Fibroblast of lung (primary cell): Measurements from ENCODE around the gene ZNF407. TPM values are rescaled to one million over a fixed set of nuclear protein-coding genes. Genes with fewer than 3 reads are reported as not detected.

Experiments used
- DNase-seq, 2 donors: peaks; one replicate each; pipeline versions ENCODE4 v3.0.0 to v3.0.0-alpha.2; 2010; ENCODE audit warnings: low read depth in 2 of 2
- H2AFZ ChIP-seq: 2 replicates; pipeline ENCODE4 v1.5.1; 2012; ENCODE audit warnings: low read length, control low read depth, inconsistent platforms
- H3K27ac ChIP-seq: 2 replicates; pipeline ENCODE4 v1.5.1; 2011; ENCODE audit warnings: low read length, control low read depth; ENCODE audit not compliant: insufficient read depth
- H3K27me3 ChIP-seq: 2 replicates; pipeline ENCODE4 v1.5.1; 2011; ENCODE audit warnings: mild to moderate bottlenecking, low read length; ENCODE audit not compliant: control insufficient read depth, insufficient read depth
- H3K36me3 ChIP-seq: 2 replicates; pipeline ENCODE4 v1.5.1; 2011; ENCODE audit warnings: low read length; ENCODE audit not compliant: control insufficient read depth, insufficient read depth
- H3K4me1 ChIP-seq: 2 replicates; pipeline ENCODE4 v1.5.1; 2011; ENCODE audit warnings: low read length; ENCODE audit not compliant: control insufficient read depth, insufficient read depth; ENCODE audit errors: extremely low read depth
- H3K4me2 ChIP-seq: 2 replicates; pipeline ENCODE4 v1.5.1; 2011; ENCODE audit warnings: low read length, control low read depth; ENCODE audit not compliant: insufficient read depth; ENCODE audit errors: extremely low read depth
- H3K4me3 ChIP-seq, 4 experiments: fragments of 200-600 bp in 1 of 4; sonication (generic) in 1 of 4; replicated peaks in 1 of 4; 2 replicates each; pipeline ENCODE4 v1.5.1; 2011 to 2016; ENCODE audit warnings: low read length in 4 of 4, low read depth in 3 of 4, mild to moderate bottlenecking in 3 of 4, control low read depth in 2 of 4, inconsistent platforms in 1 of 4, mixed read lengths in 1 of 4; ENCODE audit not compliant: insufficient read depth in 1 of 4; ENCODE audit errors: control extremely low read depth in 1 of 4
- H3K79me2 ChIP-seq: 2 replicates; pipeline ENCODE4 v1.5.1; 2012; ENCODE audit warnings: mild to moderate bottlenecking, low read length, inconsistent platforms; ENCODE audit not compliant: control insufficient read depth, insufficient read depth
- H3K9ac ChIP-seq: 2 replicates; pipeline ENCODE4 v1.5.1; 2011; ENCODE audit warnings: mild to moderate bottlenecking, low read length, control low read depth; ENCODE audit not compliant: insufficient read depth
- H3K9me3 ChIP-seq: 2 replicates; pipeline ENCODE4 v1.5.1; 2012; ENCODE audit warnings: low read depth, low read length; ENCODE audit not compliant: control insufficient read depth, insufficient read depth
- H4K20me1 ChIP-seq: 2 replicates; pipeline ENCODE4 v1.5.1; 2011; ENCODE audit warnings: low read length; ENCODE audit not compliant: control insufficient read depth, insufficient read depth; ENCODE audit errors: extremely low read depth
- CTCF ChIP-seq, 2 donors: IDR thresholded peaks in 1 of 2; conservative IDR thresholded peaks in 1 of 2; 1 replicate in 1 of 2; 2 replicates in 1 of 2; pipeline ENCODE4 v1.5.1; 2011 to 2012; ENCODE audit warnings: low read length in 2 of 2, control low read depth in 1 of 2, inconsistent platforms in 1 of 2, low read depth in 1 of 2, mild to moderate bottlenecking in 1 of 2
- EZH2 ChIP-seq: IDR thresholded peaks from 2 replicates; pipeline ENCODE4 v1.5.1; 2012; ENCODE audit warnings: low read length, control low read depth, mild to moderate bottlenecking; ENCODE audit errors: missing control alignments
- polyA plus RNA-seq, 2 donors: library from polyadenylated mRNA; depleted of rRNA in 1 of 2; stranded (reverse) in 1 of 2; unstranded in 1 of 2; fragments of >200 nt; gene quantifications; 2 replicates each; pipeline ENCODE4 v1.2.1, GENCODE V29; 2011 to 2012; ENCODE audit warnings: missing spikeins in 1 of 2
- total RNA-seq: library from RNA; depleted of rRNA; stranded (reverse); fragments of >200 nt; gene quantifications from 2 replicates; pipeline ENCODE4 v1.2.1, GENCODE V29; 2014

The ZNF407 gene
- total and polyA plus RNA-seq, 2 donors (not counting 1 experiment from before 2014, with no cell fraction given) = 5.1 to 12.6 TPM

GRCh38 chr18:74817576-74817975, 219.9 kb downstream of the ZNF407 start:
- Histone ChIP-seq H2AFZ (no peak overlapping the region), H3K27ac (no peak overlapping the region), H4K20me1 (no peaks in the 10 kb centered on the region), H3K4me1 (no peaks in the 10 kb centered on the region), H3K9ac (no peak overlapping the region), H3K79me2 (no peaks in the 10 kb centered on the region), H3K27me3 (no peaks in the 10 kb centered on the region), H3K36me3 (no peaks in the 10 kb centered on the region), H3K4me2 (no peak overlapping the region), H3K4me3 (no peak overlapping the region), H3K9me3 (no peaks in the 10 kb centered on the region)
- TF ChIP-seq CTCF (conservative IDR thresholded peaks at IDR 0.05 in 1 of 2, IDR thresholded peaks at IDR 0.05 in 1 of 2; ENCODE audit: low read depth in 1 of 2, low read length in 2 of 2) (no peak), EZH2 (no peak)
- peak in 1 of 2 donors; percentile 59 for DNase-seq

GRCh38 chr18:74818516-74819175, 221.0 kb downstream of the ZNF407 start:
- Histone ChIP-seq H3K79me2 (no peaks in the 10 kb centered on the region), H3K9ac (no peak overlapping the region), H3K27me3 (no peaks in the 10 kb centered on the region), H3K9me3 (no peaks in the 10 kb centered on the region), H3K36me3 (no peaks in the 10 kb centered on the region), H2AFZ (no peak overlapping the region), H3K4me3 (no peak overlapping the region), H4K20me1 (no peaks in the 10 kb centered on the region), H3K27ac (no peak overlapping the region), H3K4me1 (no peaks in the 10 kb centered on the region), H3K4me2 (no peak overlapping the region)
- DNase-seq = no peak
- no peak for TF ChIP-seq CTCF (conservative IDR thresholded peaks at IDR 0.05 in 1 of 2, IDR thresholded peaks at IDR 0.05 in 1 of 2; ENCODE audit: low read depth in 1 of 2, low read length in 2 of 2)
- no peak for TF ChIP-seq EZH2

GRCh38 chr18:74819433-74820059, 221.9 kb downstream of the ZNF407 start:
- Histone ChIP-seq H3K4me3 (no peak overlapping the region), H3K4me2 (no peak overlapping the region), H3K9me3 (no peaks in the 10 kb centered on the region), H3K4me1 (no peaks in the 10 kb centered on the region), H3K9ac (no peak overlapping the region), H3K79me2 (no peaks in the 10 kb centered on the region), H2AFZ (no peak overlapping the region), H3K36me3 (no peaks in the 10 kb centered on the region), H3K27ac (no peak overlapping the region), H3K27me3 (no peaks in the 10 kb centered on the region), H4K20me1 (no peaks in the 10 kb centered on the region)
- TF ChIP-seq EZH2 = no peak
- TF ChIP-seq CTCF (conservative IDR thresholded peaks at IDR 0.05 in 1 of 2, IDR thresholded peaks at IDR 0.05 in 1 of 2; ENCODE audit: low read depth in 1 of 2, low read length in 2 of 2) = peak in 1 of 2 donors; percentile 45
- no peak for DNase-seq
